OCI-M1 (cell line): Measurements from ENCODE around the gene AP4B1.
"Not testable (repeated sequence)": the region's sequence is repeated elsewhere in the genome, so short reads cannot be mapped to it uniquely, and the experiment has no call there.

Experiments used
- DNase-seq: peaks from one replicate; lab custom pipeline; 2025; lab: John Stamatoyannopoulos, UW

The AP4B1 gene

DNA sequence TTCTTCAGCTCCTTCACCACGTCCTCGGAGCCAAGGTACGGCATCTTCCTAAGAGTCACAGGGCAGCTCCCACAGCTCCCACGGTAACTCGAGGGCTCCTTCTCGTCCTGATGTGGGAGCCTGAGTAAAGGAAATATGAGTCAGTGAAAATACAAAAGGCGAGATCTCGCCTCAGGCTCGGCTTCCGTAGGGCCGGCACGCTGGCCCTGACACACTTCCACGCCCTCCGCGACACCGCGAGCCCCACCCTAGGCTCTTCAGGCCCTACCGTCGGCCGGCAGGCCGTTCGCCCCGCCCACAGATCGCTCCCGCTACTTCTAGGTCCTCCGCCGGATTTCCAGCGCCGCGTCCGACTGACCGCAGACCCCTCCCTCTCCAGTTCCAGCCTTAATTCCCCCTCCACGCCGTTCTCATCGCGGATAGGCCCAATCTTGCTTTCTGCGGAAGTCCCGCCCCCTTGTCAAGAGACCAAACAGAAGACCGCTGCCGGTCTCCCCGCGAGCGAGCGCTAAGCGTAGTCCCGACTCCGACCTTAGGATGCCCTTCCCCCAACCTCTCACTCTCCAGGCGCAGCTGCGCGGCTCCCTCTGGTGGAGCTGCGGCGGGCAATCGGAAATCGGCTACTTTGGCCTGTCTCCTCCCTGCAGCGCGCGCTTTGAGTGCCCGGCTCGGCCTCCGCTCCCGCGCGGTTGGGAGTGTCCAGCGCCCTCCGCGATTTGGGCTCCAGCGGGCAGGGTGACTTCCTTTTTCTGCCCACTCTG is at the start of gene AP4B1, which contains the start of gene DCLRE1B:
TSS of gene AP4B1 (minus strand) at position 126 of the 761 bp plus-strand sequence. CDS start at position 44, 82 bp downstream.
TSS of gene DCLRE1B (plus strand) at position 653 of the 761 bp plus-strand sequence. CDS start 261 bp downstream, outside the sequence.
- peak; percentile 99 for DNase-seq

DNA sequence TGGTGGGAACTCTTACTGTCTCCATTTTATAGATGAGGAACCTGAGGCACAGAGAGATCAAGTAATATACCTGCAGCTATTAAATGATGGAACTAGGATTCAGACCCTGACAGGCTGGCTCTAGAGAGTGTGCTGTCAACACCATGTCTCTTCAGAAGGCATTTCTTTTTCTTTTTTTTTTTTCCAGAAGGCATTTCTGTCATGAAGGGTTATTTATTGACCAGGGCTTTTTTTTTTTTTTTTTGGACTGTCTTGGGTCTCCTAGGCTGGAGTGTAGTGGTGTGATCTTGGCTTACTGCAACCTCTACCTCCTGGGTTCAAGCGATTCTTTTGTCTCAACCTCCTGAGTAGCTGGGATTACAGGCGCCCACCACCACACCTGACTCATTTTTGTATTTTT is 47.1 kb upstream of the AP4B1 start:
- no peak for DNase-seq

DNA sequence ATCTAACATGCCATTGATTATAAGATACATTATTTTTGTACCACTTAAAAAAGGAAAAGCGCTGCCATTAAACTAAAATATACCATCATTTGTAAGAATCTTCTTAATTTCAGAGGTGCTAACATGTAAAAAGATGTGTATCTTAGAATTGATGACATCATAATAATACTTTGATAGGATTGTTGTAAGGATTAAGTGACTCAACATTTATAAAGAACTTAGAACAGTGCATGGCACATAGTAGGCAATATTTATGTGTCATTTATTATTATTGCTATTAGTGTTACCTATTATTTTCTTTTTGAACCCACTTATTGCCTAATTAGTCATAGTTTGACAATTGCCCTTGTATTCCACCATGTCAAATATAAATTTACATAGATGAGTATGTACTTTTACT is 46.3 kb upstream of the AP4B1 start:
- DNase-seq = no peak

DNA sequence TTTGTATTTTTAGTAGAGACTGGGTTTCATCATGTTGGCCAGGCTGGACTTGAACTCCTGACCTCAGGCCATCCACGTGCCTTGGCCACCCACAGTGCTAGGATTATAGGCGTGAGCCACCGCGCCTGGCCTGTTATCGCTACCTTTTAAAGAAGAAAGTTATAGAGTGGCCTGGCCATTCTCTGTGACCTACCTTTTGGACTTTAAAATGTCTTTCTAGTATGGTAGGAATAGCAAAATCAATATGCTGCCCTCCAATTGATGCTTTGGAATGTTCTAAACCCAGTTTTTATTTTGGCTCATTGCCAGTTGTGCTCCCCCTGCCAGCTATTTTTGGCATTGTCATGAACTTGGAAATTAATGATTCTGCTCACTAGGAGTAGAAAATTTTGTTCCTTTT is 44.4 kb upstream of the AP4B1 start:
- DNase-seq = peak; percentile 34

DNA sequence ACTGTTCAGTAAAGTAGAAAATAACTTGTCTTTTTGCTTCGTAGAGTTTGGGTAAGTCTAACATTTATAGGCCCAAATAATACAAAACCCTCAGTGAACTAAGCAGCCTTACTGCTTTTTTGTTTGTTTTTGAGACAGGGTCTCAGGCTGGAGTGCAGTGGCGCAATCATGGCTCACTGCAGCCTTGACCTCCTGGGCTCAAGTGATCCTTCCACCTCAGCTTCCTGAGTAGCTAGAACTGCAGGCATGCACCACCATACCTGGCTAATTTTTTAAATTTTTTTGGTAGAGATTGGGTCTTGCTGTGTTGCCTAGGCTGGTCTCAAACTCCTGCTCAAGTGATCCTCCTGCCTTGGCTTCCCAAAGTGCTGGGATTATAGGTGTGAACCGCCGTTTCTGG is 43.6 kb upstream of the AP4B1 start:
- DNase-seq = not testable (repeated sequence)

DNA sequence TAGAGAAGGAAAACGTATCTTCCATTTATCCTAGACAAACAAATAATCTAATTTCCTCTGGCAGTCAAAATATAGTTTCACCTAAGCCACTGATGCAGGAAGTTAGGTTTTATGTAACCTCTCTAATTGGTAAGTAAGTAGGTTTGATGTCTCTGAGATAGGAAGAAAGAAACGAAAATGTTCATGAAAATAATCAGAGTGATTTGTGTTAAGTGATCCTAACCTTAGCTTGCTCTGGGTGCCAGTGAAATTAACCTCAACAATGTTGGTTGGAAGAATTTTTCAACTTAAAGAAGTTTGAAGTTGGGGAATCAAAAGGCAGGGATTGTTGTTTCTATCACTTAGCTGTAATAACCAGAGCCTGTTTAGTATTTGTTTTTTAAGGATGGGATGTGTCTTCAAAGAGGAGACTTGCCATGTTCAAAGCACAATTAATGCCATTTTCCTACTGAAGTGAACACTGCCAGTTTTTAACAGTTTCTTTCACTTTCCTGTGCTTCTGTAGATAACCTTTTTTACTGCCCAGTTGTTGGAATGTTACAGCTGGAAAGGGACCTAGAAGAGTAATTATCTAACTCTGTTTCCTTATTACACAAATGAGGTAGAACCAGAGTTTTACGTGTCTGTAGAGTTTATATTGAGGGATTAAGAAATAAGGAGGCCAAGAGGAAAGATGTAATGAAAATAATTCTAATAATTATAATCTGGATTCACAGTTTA is 42.9 kb upstream of the AP4B1 start:
- DNase-seq = peak; percentile 39

DNA sequence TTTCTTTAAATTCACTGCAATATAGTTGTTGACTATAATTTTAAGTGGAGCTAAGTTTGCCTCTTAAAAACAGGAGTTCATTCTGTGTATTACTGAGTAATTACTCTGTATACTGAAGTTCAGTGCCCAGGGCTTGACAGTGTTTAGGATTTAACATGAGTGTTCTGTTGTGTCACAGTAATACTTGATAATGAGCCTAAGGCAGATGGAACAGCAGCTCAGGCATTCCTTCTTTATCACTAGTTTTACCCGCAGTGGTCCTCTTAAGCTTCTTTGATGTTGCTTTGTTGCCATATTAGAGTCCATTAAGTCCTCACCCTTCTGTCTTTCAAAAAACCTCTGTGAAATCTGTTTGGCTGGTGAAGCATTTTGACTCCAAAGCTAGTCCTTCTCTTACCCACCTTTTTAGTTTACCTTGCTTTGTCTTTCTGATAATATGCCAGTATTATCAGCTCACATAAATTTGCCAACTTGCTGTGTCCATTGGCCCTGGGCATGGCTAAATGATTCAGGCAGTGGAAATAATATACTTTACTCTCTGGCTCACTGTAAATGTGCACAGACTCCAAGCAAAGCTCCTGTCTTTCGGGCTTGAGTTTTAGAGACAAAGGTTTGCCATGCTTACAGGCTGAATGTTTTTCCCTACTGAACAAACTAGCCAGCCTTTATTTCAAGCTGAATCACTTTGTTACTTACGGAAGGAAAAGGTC is 42.2 kb upstream of the AP4B1 start:
- DNase-seq = peak; percentile 45

DNA sequence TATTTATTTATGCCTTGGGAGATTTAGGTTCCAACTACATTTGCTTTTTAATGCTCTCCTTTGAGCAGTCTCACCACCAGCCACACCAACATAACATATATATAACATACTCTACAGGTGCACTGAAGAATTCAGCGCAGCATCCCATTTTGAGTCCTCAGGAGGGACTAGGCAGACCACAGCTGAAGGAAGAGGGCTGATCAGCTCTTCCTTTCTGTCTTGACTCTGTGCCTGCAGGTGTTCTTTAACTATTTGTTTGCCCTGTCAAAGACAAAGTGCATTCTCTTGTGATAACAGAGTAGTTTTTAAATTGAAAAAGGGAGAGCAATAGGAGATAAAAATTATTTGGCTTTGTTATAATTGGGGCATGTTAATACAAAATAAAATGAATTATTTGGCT is 41.5 kb upstream of the AP4B1 start:
- DNase-seq = no peak

DNA sequence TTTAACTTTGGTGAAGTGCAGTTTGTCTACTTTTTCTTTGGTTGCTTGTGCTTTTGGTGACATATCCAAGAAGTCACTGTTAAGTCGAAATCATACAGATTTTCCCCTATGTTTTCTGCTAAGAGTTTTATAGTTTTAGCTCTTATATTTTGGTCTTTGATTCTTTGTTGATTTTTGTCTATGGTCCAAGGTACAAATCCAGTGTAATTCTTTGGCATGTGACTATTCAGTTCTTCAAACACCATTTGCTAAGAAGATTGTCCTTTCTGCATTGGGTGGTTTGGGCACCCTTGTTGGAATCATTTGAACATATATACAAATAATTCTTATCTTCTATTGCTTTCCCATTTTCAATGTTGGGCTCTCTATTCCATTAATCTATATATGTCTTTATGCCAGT is 40.7 kb upstream of the AP4B1 start:
- DNase-seq = no peak

DNA sequence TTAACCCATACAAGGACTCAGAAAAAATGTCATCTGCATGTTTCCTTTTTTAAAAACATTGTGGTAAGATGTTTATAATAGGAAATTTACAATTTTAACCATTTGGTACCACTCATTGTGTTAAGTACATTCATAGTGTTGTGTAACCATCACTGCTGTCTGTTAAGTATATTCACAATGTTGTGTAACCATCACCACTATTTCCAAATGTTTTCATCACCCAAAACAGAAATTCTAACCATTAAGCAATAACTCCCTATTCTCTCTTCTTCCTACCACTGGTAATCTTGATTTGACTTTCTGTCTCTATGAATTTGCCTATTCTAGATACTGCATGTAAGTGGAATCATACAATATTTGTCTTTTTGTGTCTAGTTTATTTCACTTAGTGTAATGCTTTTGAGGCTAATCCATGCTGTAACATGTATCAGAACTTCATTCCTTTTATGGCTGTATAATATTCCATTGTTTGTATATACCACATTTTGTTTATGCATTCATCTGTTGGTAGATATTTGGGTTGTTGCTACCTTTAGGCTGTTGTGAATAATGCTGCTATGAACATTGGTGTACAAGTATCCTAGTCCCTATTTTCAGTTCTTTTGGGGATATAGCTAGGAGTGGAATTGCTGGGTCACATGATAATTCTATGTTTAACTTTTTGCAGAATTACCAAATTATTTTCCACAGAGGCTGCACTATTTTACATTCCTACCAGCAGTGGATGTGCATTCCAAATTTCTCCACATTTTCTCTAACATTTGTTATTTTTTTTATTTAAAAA is 38.6 kb upstream of the AP4B1 start:
- DNase-seq = peak; percentile 55

DNA sequence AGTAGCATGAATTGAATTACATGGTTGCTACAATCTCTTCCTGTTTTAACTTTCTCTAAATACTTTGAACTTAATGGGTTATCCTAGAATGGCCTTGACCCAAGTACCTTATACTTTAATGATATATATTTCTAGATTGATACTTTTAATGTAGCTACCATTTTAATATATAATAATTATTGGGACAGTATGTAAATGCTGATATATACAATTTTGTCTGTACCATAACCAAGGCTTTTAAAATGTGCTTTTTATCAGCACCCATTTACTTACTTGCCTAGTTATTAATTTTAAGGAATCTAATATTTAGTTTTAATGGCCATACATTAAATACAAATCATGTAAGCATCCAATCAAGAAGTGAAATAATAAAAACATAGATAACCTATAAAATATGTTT is 37.9 kb upstream of the AP4B1 start:
- DNase-seq = no peak

DNA sequence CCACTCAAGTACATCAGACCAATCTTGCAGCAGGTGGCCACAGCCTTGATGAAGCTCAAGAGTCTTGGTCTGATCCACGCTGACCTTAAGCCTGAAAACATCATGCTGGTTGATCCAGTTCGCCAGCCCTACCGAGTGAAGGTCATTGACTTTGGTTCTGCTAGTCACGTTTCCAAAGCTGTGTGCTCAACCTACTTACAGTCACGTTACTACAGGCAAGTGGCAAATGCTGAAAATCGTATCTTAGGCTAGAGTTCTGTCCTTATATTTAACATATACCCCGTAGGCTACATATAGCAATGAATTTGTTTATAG is 36.6 kb upstream of the AP4B1 start:
- DNase-seq = no peak

DNA sequence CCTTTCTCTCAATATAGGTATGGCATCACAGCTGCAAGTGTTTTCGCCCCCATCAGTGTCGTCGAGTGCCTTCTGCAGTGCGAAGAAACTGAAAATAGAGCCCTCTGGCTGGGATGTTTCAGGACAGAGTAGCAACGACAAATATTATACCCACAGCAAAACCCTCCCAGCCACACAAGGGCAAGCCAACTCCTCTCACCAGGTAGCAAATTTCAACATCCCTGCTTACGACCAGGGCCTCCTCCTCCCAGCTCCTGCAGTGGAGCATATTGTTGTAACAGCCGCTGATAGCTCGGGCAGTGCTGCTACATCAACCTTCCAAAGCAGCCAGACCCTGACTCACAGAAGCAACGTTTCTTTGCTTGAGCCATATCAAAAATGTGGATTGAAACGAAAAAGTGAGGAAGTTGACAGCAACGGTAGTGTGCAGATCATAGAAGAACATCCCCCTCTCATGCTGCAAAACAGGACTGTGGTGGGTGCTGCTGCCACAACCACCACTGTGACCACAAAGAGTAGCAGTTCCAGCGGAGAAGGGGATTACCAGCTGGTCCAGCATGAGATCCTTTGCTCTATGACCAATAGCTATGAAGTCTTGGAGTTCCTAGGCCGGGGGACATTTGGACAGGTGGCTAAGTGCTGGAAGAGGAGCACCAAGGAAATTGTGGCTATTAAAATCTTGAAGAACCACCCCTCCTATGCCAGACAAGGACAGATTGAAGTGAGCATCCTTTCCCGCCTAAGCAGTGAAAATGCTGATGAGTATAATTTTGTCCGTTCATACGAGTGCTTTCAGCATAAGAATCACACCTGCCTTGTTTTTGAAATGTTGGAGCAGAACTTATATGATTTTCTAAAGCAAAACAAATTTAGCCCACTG is 36.0 kb upstream of the AP4B1 start:
- no peak for DNase-seq

DNA sequence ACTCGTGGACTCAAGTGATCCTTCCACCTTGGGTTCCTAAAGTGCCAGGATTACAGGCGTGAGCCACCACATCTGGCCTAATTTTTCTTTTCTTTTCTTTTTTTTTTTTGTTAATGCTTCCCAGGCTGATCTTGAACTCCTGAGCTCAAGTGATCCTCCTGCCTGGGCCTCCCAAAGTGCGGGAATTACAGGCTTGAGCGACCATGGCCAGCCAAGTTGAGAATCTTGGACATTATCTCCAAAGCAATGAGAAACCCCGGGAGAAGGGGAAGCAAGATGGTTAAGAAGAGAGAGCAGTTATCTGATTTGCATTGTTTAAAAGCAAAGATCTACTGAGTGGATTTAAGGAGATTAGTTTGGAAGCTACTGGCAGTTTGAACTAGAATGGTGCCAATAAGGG is 33.6 kb upstream of the AP4B1 start:
- DNase-seq = peak; percentile 13

DNA sequence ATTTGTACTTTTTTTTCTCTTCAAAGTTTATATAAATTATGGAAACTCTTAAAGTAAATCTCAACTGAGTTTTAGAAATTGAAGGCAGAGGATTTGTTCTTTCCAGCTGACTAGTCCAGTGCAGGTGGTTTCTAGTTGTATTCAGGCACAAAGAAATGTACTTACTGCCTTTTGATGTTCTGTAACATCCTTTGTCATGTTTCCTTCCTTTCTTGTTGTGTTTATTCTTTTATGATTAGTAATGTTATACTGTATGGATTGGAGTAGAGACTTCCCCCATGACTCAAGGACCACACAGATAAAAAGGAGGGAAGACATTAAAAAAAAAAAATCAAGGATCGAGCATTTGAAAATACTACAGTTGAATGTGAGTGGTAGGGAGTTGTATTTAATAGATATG is 32.5 kb upstream of the AP4B1 start:
- no peak for DNase-seq

DNA sequence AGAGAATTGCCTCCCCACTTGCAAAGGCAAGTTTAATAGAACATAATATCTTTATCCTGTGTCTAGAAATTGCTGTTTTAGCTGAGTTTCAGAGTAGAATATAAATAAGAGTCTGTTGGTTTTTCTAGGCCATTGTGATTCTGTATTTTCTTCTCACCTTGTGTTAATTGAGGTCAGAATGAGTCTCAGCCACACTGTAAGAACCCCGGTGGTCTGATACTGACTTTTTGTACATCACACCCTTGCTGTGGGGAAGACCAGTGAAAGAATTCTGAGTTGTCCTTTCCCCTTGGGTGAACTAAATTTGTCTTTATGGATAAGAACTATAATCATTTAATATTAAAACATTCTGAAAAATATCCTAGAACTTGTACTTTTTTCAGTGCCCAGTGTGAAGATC is 31.4 kb upstream of the AP4B1 start:
- no peak for DNase-seq

DNA sequence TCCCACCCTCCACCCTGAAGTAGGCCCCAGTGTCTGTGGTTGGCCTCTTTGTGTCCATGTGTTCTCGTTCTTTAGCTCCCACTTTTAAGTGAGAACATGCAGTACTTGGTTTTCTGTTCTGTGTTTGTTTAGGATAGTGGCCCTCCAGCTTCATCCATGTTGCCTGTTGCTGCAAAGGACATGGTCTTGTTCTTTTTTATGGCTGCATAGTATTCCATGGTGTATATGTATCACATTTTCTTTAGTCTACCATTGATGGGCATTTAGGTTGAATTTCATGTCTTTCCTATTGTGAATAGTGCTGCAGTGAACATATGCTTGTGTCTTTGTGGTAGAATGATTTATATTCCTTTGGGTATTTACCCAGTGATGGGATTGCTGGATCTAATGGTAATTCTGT is 30.6 kb upstream of the AP4B1 start:
- DNase-seq = no peak

DNA sequence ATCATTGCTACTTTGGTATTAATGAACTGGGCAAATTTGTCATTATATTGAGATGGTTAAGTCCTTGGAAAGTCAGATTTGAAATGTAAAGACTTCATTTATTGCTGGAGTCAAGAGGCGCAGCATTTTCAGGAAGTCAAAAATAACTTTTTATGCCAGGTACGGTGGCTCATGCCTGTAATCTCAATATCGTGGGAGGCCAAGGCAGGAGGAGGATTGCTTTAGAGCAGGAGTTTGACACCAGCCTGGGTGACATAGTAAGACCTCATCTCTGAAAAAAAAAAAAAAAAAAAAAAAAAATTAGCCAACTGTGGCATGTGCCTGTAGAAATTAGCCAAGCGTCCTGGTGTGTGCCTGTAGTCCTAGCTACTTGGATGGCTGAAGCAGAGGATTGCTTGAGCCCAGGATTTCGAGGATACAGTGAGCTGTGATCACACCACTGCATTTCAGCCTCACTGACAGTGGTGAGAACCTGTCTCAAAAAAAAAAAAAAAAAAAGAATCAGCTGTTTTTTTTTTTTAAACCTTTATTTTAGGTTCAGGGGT is 30.0 kb upstream of the AP4B1 start:
- no peak for DNase-seq

DNA sequence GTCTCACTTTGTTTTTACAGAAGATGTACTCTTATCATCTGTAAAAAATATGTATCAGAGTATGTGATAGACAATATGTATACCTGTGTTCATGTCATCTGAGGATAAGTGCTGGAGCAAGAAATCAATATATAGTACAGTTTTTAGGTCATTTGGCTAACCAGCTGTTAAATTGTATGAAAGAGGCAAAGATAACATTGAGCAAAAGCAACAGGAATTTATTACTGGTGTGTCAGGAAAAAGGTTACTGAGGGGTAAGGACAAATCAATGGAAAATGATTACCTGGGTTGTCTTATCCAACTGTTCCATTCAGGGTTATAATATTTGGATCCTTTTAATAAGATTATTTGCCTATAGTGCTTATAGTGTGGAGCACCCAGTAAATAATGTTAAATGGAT is 29.4 kb upstream of the AP4B1 start:
- DNase-seq = no peak

DNA sequence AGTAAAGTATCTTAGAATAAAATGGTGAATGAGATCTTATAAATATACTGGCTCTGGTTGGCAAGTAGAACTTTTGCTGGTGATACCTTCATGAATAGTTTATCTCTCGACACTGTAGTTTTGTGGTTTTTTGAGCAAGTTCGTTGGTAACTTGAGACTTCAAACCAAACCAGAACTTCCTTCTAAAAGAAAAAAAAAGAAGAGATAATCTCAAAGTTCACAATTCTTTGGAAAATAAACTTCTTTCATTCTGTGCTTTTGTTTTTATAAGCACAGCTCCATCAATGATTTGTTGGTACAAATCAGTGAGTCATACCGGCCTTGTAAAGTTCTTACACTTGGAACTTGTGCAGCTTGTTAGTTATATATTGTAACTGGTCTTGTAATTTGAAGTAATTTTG is 26.9 kb upstream of the AP4B1 start:
- DNase-seq = peak; percentile 94
